Measurements from ENCODE around the gene TMPRSS3.
"Not testable (repeated sequence)": the region's sequence is repeated elsewhere in the genome, so short reads cannot be mapped to it uniquely, and the experiment has no call there.

TMPRSS3 gene

DNA sequence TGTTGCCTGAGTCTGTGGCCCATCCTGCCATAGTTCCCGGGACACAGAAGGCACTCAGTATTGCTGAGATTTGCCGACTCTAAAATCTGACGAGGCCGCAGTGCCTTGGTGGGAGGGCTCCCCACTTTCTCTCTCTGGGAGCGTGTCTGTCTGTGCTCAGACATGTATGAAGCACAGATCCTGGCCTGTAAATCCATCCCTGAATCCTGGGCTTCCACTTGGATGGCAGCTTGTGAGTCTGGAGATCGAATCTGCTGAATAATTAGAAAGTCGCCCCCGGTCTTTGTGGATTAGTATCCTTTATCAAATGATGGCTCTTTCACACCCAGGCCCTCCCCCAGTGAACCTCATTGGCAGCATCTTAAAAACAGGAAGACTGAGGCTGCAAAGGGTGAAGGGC, 18.2 kb upstream of the TMPRSS3 start:
- Histone ChIP-seq H3K4me1 (ENCODE audit: control insufficient read depth, low read depth, low read length) (no peaks in the 10 kb centered on the region), H3K27ac (ENCODE audit: low read length) (no peak overlapping the region), H3K4me3 (ENCODE audit: low read length) (no peak overlapping the region), H3K27me3 (ENCODE audit: control insufficient read depth, insufficient read depth, low read length) (no peaks in the 10 kb centered on the region), H3K36me3 (ENCODE audit: control insufficient read depth, low read depth, low read length) (no peaks in the 10 kb centered on the region), H3K9me3 (ENCODE audit: control insufficient read depth, low read depth, low read length) (no peaks in the 10 kb centered on the region), H3K9ac (ENCODE audit: low read length) (no peak overlapping the region)

DNA sequence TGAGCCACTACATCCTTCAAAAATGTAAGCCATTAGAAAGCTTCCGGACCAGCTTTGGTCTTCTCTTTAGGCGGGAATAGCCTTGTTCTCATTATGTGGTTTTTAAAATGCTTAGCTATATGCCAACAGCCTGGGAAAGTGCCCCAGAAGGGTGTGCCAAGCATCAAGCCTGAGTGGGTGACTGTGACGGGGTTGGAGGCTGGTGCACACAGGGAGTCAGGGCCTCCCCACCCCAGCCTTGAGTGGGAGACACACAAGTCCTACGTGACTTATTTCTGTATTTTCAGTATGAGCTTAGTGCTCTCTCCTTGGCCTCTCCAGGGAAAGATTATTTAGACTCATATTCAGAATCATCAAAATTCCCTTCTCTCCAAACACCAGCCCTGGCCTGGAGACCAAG, 17.6 kb upstream of the TMPRSS3 start:
- H3K36me3 ChIP-seq (ENCODE audit: control insufficient read depth, low read depth, low read length): no peaks in the 10 kb centered on the region
- no peaks in the 10 kb centered on the region for H3K27me3 ChIP-seq (ENCODE audit: control insufficient read depth, insufficient read depth, low read length)
- H3K9ac ChIP-seq (ENCODE audit: low read length): no peak overlapping the region
- no peaks in the 10 kb centered on the region for H3K4me1 ChIP-seq (ENCODE audit: control insufficient read depth, low read depth, low read length)
- no peak overlapping the region for H3K4me3 ChIP-seq (ENCODE audit: low read length)
- H3K9me3 ChIP-seq (ENCODE audit: control insufficient read depth, low read depth, low read length): no peaks in the 10 kb centered on the region
- H3K27ac ChIP-seq (ENCODE audit: low read length): no peak overlapping the region

DNA sequence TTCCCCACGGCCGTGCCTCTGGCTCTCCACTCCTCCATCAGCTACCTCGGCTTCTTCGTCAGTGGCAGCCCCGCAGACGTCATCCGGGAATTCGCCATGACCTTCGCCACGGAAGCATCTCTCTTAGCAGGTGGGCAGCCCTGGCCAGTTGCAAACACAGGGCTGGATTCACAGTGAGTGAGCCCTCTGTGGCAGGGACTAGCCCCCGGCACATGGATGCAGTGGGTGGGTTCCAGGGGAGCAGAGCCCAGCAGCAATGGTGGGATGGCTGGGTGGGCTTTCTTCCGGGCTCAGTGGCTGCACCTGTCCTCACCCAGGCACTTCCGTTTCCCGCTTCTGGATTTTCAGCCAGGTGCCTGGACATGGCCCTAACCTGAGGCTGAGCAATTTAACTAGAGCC, 17.2 kb upstream of the TMPRSS3 start:
- Histone ChIP-seq H3K4me1 (ENCODE audit: control insufficient read depth, low read depth, low read length) (no peaks in the 10 kb centered on the region), H3K9me3 (ENCODE audit: control insufficient read depth, low read depth, low read length) (no peaks in the 10 kb centered on the region)

DNA sequence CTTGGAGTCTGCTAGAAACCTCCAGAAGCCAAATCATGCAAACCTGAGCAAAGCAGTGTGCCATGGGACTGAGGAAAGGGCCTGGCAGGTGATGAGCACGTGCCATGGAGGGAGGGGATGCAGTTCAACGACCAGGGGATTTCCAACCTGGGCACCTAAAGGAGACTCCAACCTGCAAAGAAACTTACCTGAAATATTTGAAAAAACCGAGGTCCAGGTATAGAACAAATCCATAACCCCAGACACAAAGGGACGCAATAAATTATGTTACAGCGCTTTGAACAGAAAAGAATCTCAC, 16.7 kb upstream of the TMPRSS3 start:
- no peak overlapping the region for H3K4me3 ChIP-seq (ENCODE audit: low read length)
- no peaks in the 10 kb centered on the region for H3K36me3 ChIP-seq (ENCODE audit: control insufficient read depth, low read depth, low read length)
- H3K27ac ChIP-seq (ENCODE audit: low read length): no peak overlapping the region
- H3K4me1 ChIP-seq (ENCODE audit: control insufficient read depth, low read depth, low read length): no peaks in the 10 kb centered on the region
- no peak overlapping the region for H3K9ac ChIP-seq (ENCODE audit: low read length)
- no peaks in the 10 kb centered on the region for H3K9me3 ChIP-seq (ENCODE audit: control insufficient read depth, low read depth, low read length)
- no peaks in the 10 kb centered on the region for H3K27me3 ChIP-seq (ENCODE audit: control insufficient read depth, insufficient read depth, low read length)

More for the DNA sequence above, 17.2 kb upstream of the TMPRSS3 start:
- H3K9ac ChIP-seq (ENCODE audit: low read length): no peak overlapping the region
- no peaks in the 10 kb centered on the region for H3K36me3 ChIP-seq (ENCODE audit: control insufficient read depth, low read depth, low read length)
- no peak overlapping the region for H3K4me3 ChIP-seq (ENCODE audit: low read length)
- no peak overlapping the region for H3K27ac ChIP-seq (ENCODE audit: low read length)
- H3K27me3 ChIP-seq (ENCODE audit: control insufficient read depth, insufficient read depth, low read length): no peaks in the 10 kb centered on the region

DNA sequence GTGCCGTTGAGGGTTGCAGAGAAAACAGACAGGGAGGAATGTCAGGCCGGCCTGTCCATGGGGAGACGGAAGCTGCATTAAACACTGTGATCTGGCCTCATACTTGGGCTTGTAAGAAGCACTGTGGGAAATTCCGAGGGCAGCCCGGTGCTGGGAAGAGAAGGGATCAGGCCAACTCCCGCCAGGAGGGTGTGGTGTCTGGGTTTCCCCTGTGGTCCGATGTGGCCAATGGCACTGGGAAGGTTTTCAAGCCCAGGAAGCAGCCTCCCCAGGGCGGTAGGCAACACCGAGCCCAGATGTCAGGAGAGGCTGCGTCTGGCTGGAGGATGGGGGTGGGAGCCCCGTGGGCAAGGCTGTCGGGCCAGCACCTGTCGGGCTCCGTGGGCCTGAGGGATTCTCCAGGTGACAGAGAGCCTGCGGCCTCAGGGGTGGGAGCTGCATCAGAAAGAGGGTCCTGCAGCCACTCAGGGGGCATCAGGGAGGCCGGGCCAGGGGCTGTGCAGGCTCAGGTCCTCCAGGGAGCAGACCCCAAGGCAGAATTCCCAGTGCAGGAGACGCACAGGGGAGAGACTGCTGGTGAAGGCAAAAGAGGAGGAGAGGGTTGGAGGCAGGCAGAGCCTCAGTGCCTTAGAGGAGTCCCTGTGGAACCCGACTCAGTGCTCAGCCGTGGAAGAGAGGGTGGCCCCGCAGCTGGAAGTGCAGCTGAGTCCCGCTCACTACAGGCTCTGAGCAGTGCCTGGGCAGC, 16.2 kb upstream of the TMPRSS3 start:
- Histone ChIP-seq H3K27ac (ENCODE audit: low read length) (no peak overlapping the region), H3K36me3 (ENCODE audit: control insufficient read depth, low read depth, low read length) (no peaks in the 10 kb centered on the region), H3K9ac (ENCODE audit: low read length) (no peak overlapping the region)

DNA sequence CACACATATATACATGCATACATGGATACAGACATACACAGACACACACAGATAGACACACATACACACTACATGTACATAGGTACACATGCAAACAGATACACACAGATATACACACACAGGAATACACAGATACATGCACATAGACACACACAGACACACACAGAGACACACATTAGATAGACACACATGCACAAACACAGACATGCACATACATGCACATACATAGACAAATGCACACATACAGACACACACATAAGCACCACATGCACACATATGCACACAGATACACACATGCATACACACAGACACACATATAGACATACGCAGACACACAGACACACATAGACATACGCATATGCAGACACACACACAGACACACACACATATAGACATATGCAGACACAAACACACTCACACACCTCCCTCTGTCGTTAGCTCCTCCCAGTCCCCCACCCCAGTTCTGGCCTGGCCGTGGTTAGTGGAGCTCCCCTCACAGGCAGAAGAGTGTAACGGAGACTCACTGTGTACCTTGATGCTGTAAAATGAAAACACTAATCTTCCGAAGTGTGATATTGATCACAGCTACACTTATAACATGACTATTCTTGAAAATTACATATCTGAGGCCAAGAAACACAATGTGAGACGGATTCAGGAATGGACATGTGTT, 15.5 kb upstream of the TMPRSS3 start:
- no peaks in the 10 kb centered on the region for H3K36me3 ChIP-seq (ENCODE audit: control insufficient read depth, low read depth, low read length)
- H3K27me3 ChIP-seq (ENCODE audit: control insufficient read depth, insufficient read depth, low read length): no peaks in the 10 kb centered on the region
- no peaks in the 10 kb centered on the region for H3K4me1 ChIP-seq (ENCODE audit: control insufficient read depth, low read depth, low read length)
- H3K9me3 ChIP-seq (ENCODE audit: control insufficient read depth, low read depth, low read length): no peaks in the 10 kb centered on the region
- H3K27ac ChIP-seq (ENCODE audit: low read length): no peak overlapping the region
- H3K4me3 ChIP-seq (ENCODE audit: low read length): no peak overlapping the region
- H3K9ac ChIP-seq (ENCODE audit: low read length): no peak overlapping the region

More for the DNA sequence above, 16.2 kb upstream of the TMPRSS3 start:
- H3K4me3 ChIP-seq (ENCODE audit: low read length): no peak overlapping the region
- H3K4me1 ChIP-seq (ENCODE audit: control insufficient read depth, low read depth, low read length): no peaks in the 10 kb centered on the region
- H3K9me3 ChIP-seq (ENCODE audit: control insufficient read depth, low read depth, low read length): no peaks in the 10 kb centered on the region
- H3K27me3 ChIP-seq (ENCODE audit: control insufficient read depth, insufficient read depth, low read length): no peaks in the 10 kb centered on the region

DNA sequence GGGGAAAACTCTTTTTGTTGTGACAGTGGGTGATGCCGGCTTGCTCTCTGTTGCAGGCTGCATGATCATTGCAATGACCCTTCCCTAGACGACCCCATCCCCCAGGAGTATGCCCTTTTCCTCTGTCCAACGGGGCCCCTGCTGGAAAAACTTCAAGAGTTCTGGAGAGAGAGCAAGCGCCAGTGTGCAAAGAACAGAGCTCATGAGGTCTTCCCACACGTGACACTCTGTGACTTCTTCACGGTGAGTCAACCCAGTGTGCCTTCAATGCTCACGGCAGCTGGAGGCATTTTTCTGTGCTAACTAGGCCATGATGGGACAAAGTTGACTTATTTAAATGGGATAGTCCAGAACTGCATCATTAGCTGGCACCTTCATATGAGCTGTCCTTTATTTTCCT, 13.5 kb upstream of the TMPRSS3 start:
- Histone ChIP-seq H3K4me1 (ENCODE audit: control insufficient read depth, low read depth, low read length) (no peaks in the 10 kb centered on the region), H3K9me3 (ENCODE audit: control insufficient read depth, low read depth, low read length) (no peaks in the 10 kb centered on the region), H3K27me3 (ENCODE audit: control insufficient read depth, insufficient read depth, low read length) (no peaks in the 10 kb centered on the region), H3K27ac (ENCODE audit: low read length) (no peak overlapping the region), H3K4me3 (ENCODE audit: low read length) (no peak overlapping the region), H3K36me3 (ENCODE audit: control insufficient read depth, low read depth, low read length) (no peaks in the 10 kb centered on the region), H3K9ac (ENCODE audit: low read length) (no peak overlapping the region)

DNA sequence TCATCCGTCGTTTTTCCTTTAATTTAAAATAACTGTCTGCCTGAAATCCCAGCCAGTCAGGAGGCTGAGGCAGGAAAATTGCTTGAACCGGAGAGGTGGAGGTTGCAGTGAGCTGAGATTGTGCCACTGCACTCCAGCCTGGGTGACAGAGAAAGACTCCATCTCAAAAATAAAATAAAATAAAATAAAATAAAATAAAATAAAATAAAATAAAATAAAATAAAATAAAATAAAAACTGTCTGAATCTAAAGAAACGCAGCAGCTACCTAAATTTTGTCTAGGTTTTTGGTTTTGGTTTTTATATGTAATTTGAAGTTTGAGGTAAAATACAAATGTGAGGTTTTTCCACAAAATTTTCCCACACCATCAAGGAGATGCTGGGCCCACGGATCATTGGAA, 12.9 kb upstream of the TMPRSS3 start:
- H3K4me1 ChIP-seq (ENCODE audit: control insufficient read depth, low read depth, low read length); H3K36me3 ChIP-seq (ENCODE audit: control insufficient read depth, low read depth, low read length); H3K27ac ChIP-seq (ENCODE audit: low read length); H3K27me3 ChIP-seq (ENCODE audit: control insufficient read depth, insufficient read depth, low read length); H3K4me3 ChIP-seq (ENCODE audit: low read length); H3K9me3 ChIP-seq (ENCODE audit: control insufficient read depth, low read depth, low read length); H3K9ac ChIP-seq (ENCODE audit: low read length): not testable (repeated sequence)

DNA sequence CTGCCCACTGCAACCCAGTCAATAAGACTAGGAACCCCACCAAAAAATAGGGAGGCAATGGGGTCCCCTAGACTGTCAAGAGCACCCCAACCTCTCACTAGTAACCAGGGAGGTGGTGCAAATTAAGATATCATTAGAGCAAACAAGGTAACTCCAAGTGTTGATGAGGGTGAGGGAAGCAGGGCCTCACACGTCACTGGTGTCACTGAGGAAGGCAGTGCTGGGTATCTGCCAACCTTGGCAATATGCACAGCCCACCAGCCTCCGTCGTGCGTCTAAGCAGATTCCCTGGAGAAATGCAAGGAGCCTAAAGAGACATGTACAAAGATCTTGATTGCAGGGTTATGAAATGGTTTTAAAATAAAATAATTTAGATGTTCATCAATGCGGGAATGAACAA, 11.6 kb upstream of the TMPRSS3 start:
- Histone ChIP-seq H3K4me3 (ENCODE audit: low read length) (no peak overlapping the region), H3K9ac (ENCODE audit: low read length) (no peak overlapping the region), H3K27me3 (ENCODE audit: control insufficient read depth, insufficient read depth, low read length) (no peaks in the 10 kb centered on the region), H3K4me1 (ENCODE audit: control insufficient read depth, low read depth, low read length) (no peaks in the 10 kb centered on the region), H3K36me3 (ENCODE audit: control insufficient read depth, low read depth, low read length) (no peaks in the 10 kb centered on the region), H3K27ac (ENCODE audit: low read length) (no peak overlapping the region), H3K9me3 (ENCODE audit: control insufficient read depth, low read depth, low read length) (no peaks in the 10 kb centered on the region)

DNA sequence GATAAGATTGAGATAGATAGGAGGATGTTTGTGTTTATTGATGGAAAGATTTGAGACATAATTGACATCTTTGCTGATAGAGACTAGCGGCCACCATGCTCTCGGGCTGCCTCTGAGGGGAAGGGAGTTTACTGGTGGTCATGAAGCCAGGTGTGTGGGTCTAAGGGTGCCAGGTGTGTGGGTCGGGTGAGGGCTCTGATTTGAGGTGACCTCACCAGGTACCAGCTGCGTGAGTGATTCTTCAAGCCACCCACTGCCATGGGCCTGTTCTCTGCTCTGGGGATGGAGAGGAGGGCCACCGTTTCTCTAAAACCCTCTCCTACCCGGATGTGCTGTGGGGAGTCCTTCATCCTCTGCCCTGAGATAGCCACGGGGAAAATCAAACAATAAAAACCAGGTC, 11.0 kb upstream of the TMPRSS3 start:
- Histone ChIP-seq H3K27ac (ENCODE audit: low read length) (no peak overlapping the region), H3K9me3 (ENCODE audit: control insufficient read depth, low read depth, low read length) (no peaks in the 10 kb centered on the region), H3K4me1 (ENCODE audit: control insufficient read depth, low read depth, low read length) (no peaks in the 10 kb centered on the region), H3K27me3 (ENCODE audit: control insufficient read depth, insufficient read depth, low read length) (no peaks in the 10 kb centered on the region), H3K36me3 (ENCODE audit: control insufficient read depth, low read depth, low read length) (no peaks in the 10 kb centered on the region), H3K4me3 (ENCODE audit: low read length) (no peak overlapping the region), H3K9ac (ENCODE audit: low read length) (no peak overlapping the region)

DNA sequence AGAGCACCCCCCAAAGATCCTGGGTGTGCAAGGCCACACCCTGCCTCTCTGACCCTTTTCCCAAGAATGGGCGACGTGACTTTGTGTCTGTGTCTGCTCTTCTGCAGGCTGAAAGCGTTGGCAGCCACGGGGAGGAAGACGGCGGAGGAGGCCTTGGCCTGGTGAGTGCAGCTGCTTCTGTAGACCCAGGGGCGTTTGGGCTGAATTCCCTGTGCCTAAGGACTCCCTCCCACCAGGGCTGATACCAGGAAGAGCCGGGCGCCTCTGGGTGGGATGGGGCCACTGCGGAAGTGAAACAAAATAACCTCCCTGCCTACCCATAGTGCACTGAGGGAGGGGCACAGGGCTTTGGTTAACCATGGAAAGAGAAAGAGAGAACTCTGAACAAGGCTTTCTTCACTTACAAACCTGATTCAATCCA, 10.4 kb upstream of the TMPRSS3 start:
- H3K9ac ChIP-seq (ENCODE audit: low read length): no peak overlapping the region
- H3K27ac ChIP-seq (ENCODE audit: low read length): no peak overlapping the region
- H3K4me3 ChIP-seq (ENCODE audit: low read length): no peak overlapping the region
- no peaks in the 10 kb centered on the region for H3K4me1 ChIP-seq (ENCODE audit: control insufficient read depth, low read depth, low read length)
- no peaks in the 10 kb centered on the region for H3K36me3 ChIP-seq (ENCODE audit: control insufficient read depth, low read depth, low read length)
- no peaks in the 10 kb centered on the region for H3K9me3 ChIP-seq (ENCODE audit: control insufficient read depth, low read depth, low read length)
- no peaks in the 10 kb centered on the region for H3K27me3 ChIP-seq (ENCODE audit: control insufficient read depth, insufficient read depth, low read length)

All from iPS-18a (cell line).